ENCODE data around the gene SERP2. TPM values are rescaled to one million over a fixed set of nuclear protein-coding genes. Genes with fewer than 3 reads are reported as not detected.

SERP2 gene
- total RNA-seq, 1 experiment from 2014 or later: 1.8 TPM

GRCh38 chr13:44426461-44426860 is 52.8 kb downstream of the SERP2 start:
- Histone ChIP-seq H2BK20ac (ENCODE audit: low read depth, low read length, poor library complexity, severe bottlenecking) (no peak overlapping the region), H3K27ac (ENCODE audit: insufficient read length, low read depth, low read length) (no peak overlapping the region), H3K9ac (ENCODE audit: extremely low read depth, insufficient read length, low read length) (no peak overlapping the region), H3K79me1 (ENCODE audit: insufficient read depth, low read depth, low read length, poor library complexity, severe bottlenecking) (no peaks in the 10 kb centered on the region), H4K5ac (ENCODE audit: insufficient read length, low read depth, low read length) (no peak overlapping the region), H3K9me3 (ENCODE audit: control insufficient read depth, low read depth, low read length) (no peaks in the 10 kb centered on the region), H3K14ac (ENCODE audit: insufficient read depth, low read length) (no peak overlapping the region), H3K4me1 (ENCODE audit: insufficient read depth, low read length) (no peaks in the 10 kb centered on the region), H4K91ac (ENCODE audit: insufficient read length, low read depth, low read length) (no peak overlapping the region), H3K56ac (ENCODE audit: insufficient read length, low read depth, low read length) (no peak overlapping the region), H2AK5ac (ENCODE audit: insufficient read length, low read length) (no peak overlapping the region), H2BK15ac (ENCODE audit: low read depth, low read length) (no peak overlapping the region), H3K23me2 (ENCODE audit: insufficient read length, low read depth, low read length, poor library complexity, severe bottlenecking) (no peaks in the 10 kb centered on the region), H2BK12ac (ENCODE audit: insufficient read length, low read depth, low read length) (no peak overlapping the region), H3K4ac (ENCODE audit: low read depth, low read length) (no peak overlapping the region), H3K79me2 (ENCODE audit: insufficient read depth, low read length) (no peaks in the 10 kb centered on the region), H3K18ac (ENCODE audit: insufficient read length, low read depth, low read length) (no peak overlapping the region), H3K4me2 (ENCODE audit: insufficient read depth, insufficient read length, low read length) (no peak overlapping the region), H3K23ac (ENCODE audit: insufficient read length, low read depth, low read length) (no peak overlapping the region), H4K8ac (replicated peaks; ENCODE audit: insufficient read length, low read depth, low read length) (no peak overlapping the region), H3K27me3 (ENCODE audit: insufficient read depth, low read length) (no peaks in the 10 kb centered on the region), H2BK5ac (ENCODE audit: insufficient read length, low read length) (no peak overlapping the region), H2BK120ac (ENCODE audit: low read depth, low read length, poor library complexity, severe bottlenecking) (no peak overlapping the region), H2AFZ (ENCODE audit: low read length) (no peak overlapping the region), H4K20me1 (ENCODE audit: control insufficient read depth, insufficient read depth, insufficient read length) (no peaks in the 10 kb centered on the region), H3T11ph (ENCODE audit: low read length) (no peak overlapping the region)
- peaks cover 6 to 15% of the 10 kb centered on the region in 2 experiments; a peak in 3 of 4 replicates for H3K4me1 Mint-ChIP-seq
- peaks cover 24% of the 10 kb centered on the region for H3K27me3 Mint-ChIP-seq (ENCODE audit: low read depth)
- H3K27ac Mint-ChIP-seq: no peak overlapping the region
- peaks cover 0 to 4% of the 10 kb centered on the region in 2 experiments; a peak in 1 of 5 replicates for H3K9me3 Mint-ChIP-seq
- no peak for DNase-seq
- peaks cover 0 to 5% (median 4%) of the 10 kb centered on the region in 3 experiments; a peak in 5 of 7 replicates for H3K36me3 Mint-ChIP-seq (ENCODE audit: insufficient read depth in 1 of 3, low read depth in 3 of 3)
- no peak overlapping the region for H3K4me3 Mint-ChIP-seq
- no peak for TF ChIP-seq CTCF (conservative IDR thresholded peaks at IDR 0.05)
- no CpG with 5 or more reads among the region's 3 CpGs for WGBS (ENCODE audit: extremely low coverage, insufficient read length, low lambda C conversion rate)
